GM19351 (cell line): Measurements from ENCODE around the gene CPA5.
"Not testable (repeated sequence)": the region's sequence is repeated elsewhere in the genome, so short reads cannot be mapped to it uniquely, and the experiment has no call there.

Experiments
- ATAC-seq: cut with Tn5 transposase; IDR thresholded peaks from one replicate; pipeline ENCODE4 v1.9.1; 2021; ENCODE audit warnings: mild to moderate bottlenecking, moderate library complexity; ENCODE audit not compliant: unreplicated experiment

Gene CPA5

GRCh38 chr7:130344271-130344866 lies at the start of gene CPA5:
TSS of gene CPA5 (plus strand) at chr7:130344816. CDS start at chr7:130346486, 1,670 bp downstream.
- no peak for ATAC-seq

GRCh38 chr7:130296221-130296951 lies 48.2 kb upstream of the CPA5 start:
- ATAC-seq, result no peak

GRCh38 chr7:130297628-130298543 lies 46.7 kb upstream of the CPA5 start:
- ATAC-seq, result no peak

GRCh38 chr7:130298544-130299326 lies 45.9 kb upstream of the CPA5 start:
- no peak for ATAC-seq

GRCh38 chr7:130299866-130300265 lies 44.8 kb upstream of the CPA5 start:
- no peak for ATAC-seq

- ATAC-seq, result no peak
Measured at GRCh38 chr7:130301501-130302020, 43.1 kb upstream of the CPA5 start.

- ATAC-seq, result no peak
Measured at GRCh38 chr7:130302649-130303048, 42.0 kb upstream of the CPA5 start.

GRCh38 chr7:130303127-130303526 lies 41.5 kb upstream of the CPA5 start:
- ATAC-seq, result no peak

- ATAC-seq, result no peak
Measured at GRCh38 chr7:130303551-130303950, 41.1 kb upstream of the CPA5 start.

GRCh38 chr7:130303982-130304381 lies 40.6 kb upstream of the CPA5 start:
- no peak for ATAC-seq

GRCh38 chr7:130304878-130305277 lies 39.7 kb upstream of the CPA5 start:
- ATAC-seq, result no peak

GRCh38 chr7:130305433-130306042 lies 39.1 kb upstream of the CPA5 start:
- ATAC-seq, result no peak

- ATAC-seq, result peak; percentile 45
Measured at GRCh38 chr7:130309986-130310385, 34.6 kb upstream of the CPA5 start.

- no peak for ATAC-seq
Measured at GRCh38 chr7:130314305-130314704, 30.3 kb upstream of the CPA5 start.

- ATAC-seq, result no peak
Measured at GRCh38 chr7:130319541-130319940, 25.1 kb upstream of the CPA5 start.

GRCh38 chr7:130321542-130322229 lies 22.9 kb upstream of the CPA5 start:
- not testable (repeated sequence) for ATAC-seq

- no peak for ATAC-seq
Measured at GRCh38 chr7:130322615-130323014, 22.0 kb upstream of the CPA5 start.

- no peak for ATAC-seq
Measured at GRCh38 chr7:130324306-130324943, 20.2 kb upstream of the CPA5 start.

GRCh38 chr7:130329681-130330080 lies 14.9 kb upstream of the CPA5 start:
- no peak for ATAC-seq
